Liver (tissue), 9 donors: ENCODE data around the gene SLC41A1. TPM values are rescaled to one million over a fixed set of nuclear protein-coding genes. Genes with fewer than 3 reads are reported as not detected.

Experiments
- DNase-seq: peaks from one replicate; pipeline ENCODE4 v3.0.0-alpha.2; 2017; ENCODE audit warnings: low spot score
- H3K27ac ChIP-seq, 2 donors: one replicate each; pipeline ENCODE4 v1.7.0; 2013; ENCODE audit warnings: inconsistent platforms in 2 of 2, low read length in 2 of 2, control low read depth in 1 of 2, low read depth in 1 of 2, mild to moderate bottlenecking in 1 of 2
- H3K27me3 ChIP-seq, 4 donors: one replicate each; pipeline versions ENCODE4 v1.6.1 to v1.7.0; 2013; ENCODE audit warnings: low read length in 3 of 4, inconsistent platforms in 1 of 4, mild to moderate bottlenecking in 1 of 4, moderate library complexity in 1 of 4; ENCODE audit not compliant: control insufficient read depth in 4 of 4, insufficient read depth in 4 of 4
- H3K36me3 ChIP-seq, 4 donors: one replicate each; pipeline versions ENCODE4 v1.6.1 to v1.7.0; 2013; ENCODE audit warnings: low read length in 3 of 4, mild to moderate bottlenecking in 3 of 4, low read depth in 1 of 4, moderate library complexity in 1 of 4; ENCODE audit not compliant: control insufficient read depth in 4 of 4, insufficient read depth in 3 of 4
- H3K4me1 ChIP-seq, 4 donors: one replicate each; pipeline versions ENCODE4 v1.6.1 to v1.7.0; 2013; ENCODE audit warnings: low read length in 3 of 4, mild to moderate bottlenecking in 3 of 4, moderate library complexity in 1 of 4; ENCODE audit not compliant: control insufficient read depth in 4 of 4, insufficient read depth in 4 of 4
- H3K4me3 ChIP-seq, 3 donors: one replicate each; pipeline versions ENCODE4 v1.6.1 to v1.7.0; 2013; ENCODE audit warnings: low read length in 3 of 3, control low read depth in 1 of 3, low read depth in 1 of 3, mild to moderate bottlenecking in 1 of 3
- H3K9ac ChIP-seq, 2 donors: one replicate each; pipeline ENCODE4 v1.7.0; 2013; ENCODE audit warnings: low read length in 2 of 2, mild to moderate bottlenecking in 2 of 2, moderate library complexity in 2 of 2, control low read depth in 1 of 2, low read depth in 1 of 2
- H3K9me3 ChIP-seq, 4 donors: one replicate each; pipeline versions ENCODE4 v1.6.1 to v1.7.0; 2013; ENCODE audit warnings: low read length in 3 of 4; ENCODE audit not compliant: control insufficient read depth in 4 of 4
- EGR1 ChIP-seq, 2 donors: IDR thresholded peaks; 2 replicates each; pipeline ENCODE4 v1.6.1; 2016 to 2018; ENCODE audit warnings: antibody characterized with exemption in 2 of 2, low read depth in 2 of 2
- FOXA1 ChIP-seq: IDR thresholded peaks from 2 replicates; pipeline ENCODE4 v1.6.1; 2016; ENCODE audit warnings: antibody characterized with exemption
- FOXA2 ChIP-seq: IDR thresholded peaks from 2 replicates; pipeline ENCODE4 v1.6.1; 2016; ENCODE audit warnings: antibody characterized with exemption
- GABPA ChIP-seq, 2 donors: IDR thresholded peaks in 1 of 2; conservative IDR thresholded peaks in 1 of 2; 2 replicates each; pipeline ENCODE4 v1.6.1; 2016; ENCODE audit warnings: antibody characterized with exemption in 2 of 2, mild to moderate bottlenecking in 1 of 2, moderate library complexity in 1 of 2
- HNF4A ChIP-seq, 2 donors: conservative IDR thresholded peaks; 2 replicates each; pipeline ENCODE4 v1.6.1; 2016; ENCODE audit warnings: antibody characterized with exemption in 2 of 2, mild to moderate bottlenecking in 2 of 2
- HNF4G ChIP-seq: IDR thresholded peaks from 2 replicates; pipeline ENCODE4 v1.6.1; 2016; ENCODE audit warnings: antibody characterized with exemption
- JUND ChIP-seq, 2 donors: IDR thresholded peaks; 2 replicates each; pipeline ENCODE4 v1.6.1; 2016; ENCODE audit warnings: antibody characterized with exemption in 2 of 2
- NR2F2 ChIP-seq: IDR thresholded peaks from 2 replicates; pipeline ENCODE4 v1.6.1; 2016; ENCODE audit warnings: antibody characterized with exemption
- RAD21 ChIP-seq, 2 donors: IDR thresholded peaks; 2 replicates each; pipeline ENCODE4 v1.6.1; 2016; ENCODE audit warnings: antibody characterized with exemption in 2 of 2, mild to moderate bottlenecking in 2 of 2
- RXRA ChIP-seq, 2 donors: IDR thresholded peaks; 2 replicates each; pipeline ENCODE4 v1.6.1; 2017 to 2018; ENCODE audit warnings: antibody characterized with exemption in 2 of 2, mild to moderate bottlenecking in 1 of 2
- SP1 ChIP-seq: IDR thresholded peaks from 2 replicates; pipeline ENCODE4 v1.6.1; 2018; ENCODE audit warnings: antibody characterized with exemption, mild to moderate bottlenecking
- TAF1 ChIP-seq: conservative IDR thresholded peaks from 2 replicates; pipeline ENCODE4 v1.6.1; 2016; ENCODE audit warnings: antibody characterized with exemption, mild to moderate bottlenecking
- YY1 ChIP-seq: IDR thresholded peaks from 2 replicates; pipeline ENCODE4 v1.6.1; 2016; ENCODE audit warnings: antibody characterized with exemption, mild to moderate bottlenecking
- WGBS: extraction: QIAGEN DNeasy Blood & Tissue Kit; methylation state at CpG from one replicate; pipeline ENCODE4 v1.1.7; 2013; 5-methylcytosine and 5-hydroxymethylcytosine counted together
- polyA plus RNA-seq, 2 donors: library from polyadenylated mRNA; stranded (reverse) in 1 of 2; unstranded in 1 of 2; fragments of 200-250 nt in 1 of 2; fragments of >200 nt in 1 of 2; fragmentation: Nextera tagmentation in 1 of 2; extraction: Ambion mirVana in 1 of 2; gene quantifications; one replicate each; pipeline versions ENCODE4 v1.2.1 to v1.2.3, GENCODE V29; 2013 to 2015
- total RNA-seq, 2 donors: library from RNA; depleted of rRNA; stranded (reverse); fragments of >200 nt; gene quantifications; one replicate each; pipeline ENCODE4 v1.2.3, GENCODE V29; 2014
- TF ChIP-seq, protein P1 (sequence below): fragments of 150-350 bp; IDR thresholded peaks from 2 replicates; pipeline ENCODE4 v1.5.1; 2017; ENCODE audit warnings: improper control_type of control experiment, low read depth, low read length; ENCODE audit not compliant: missing input control
- TF ChIP-seq, protein P2 (sequence below): IDR thresholded peaks from 2 replicates; pipeline ENCODE4 v1.6.1; 2016; ENCODE audit warnings: antibody characterized with exemption
- TF ChIP-seq, protein P3 (sequence below): IDR thresholded peaks from 2 replicates; pipeline ENCODE4 v1.6.1; 2016; ENCODE audit warnings: antibody characterized with exemption
- TF ChIP-seq, protein P4 (sequence below): IDR thresholded peaks from 2 replicates; pipeline ENCODE4 v1.6.1; 2016; ENCODE audit warnings: antibody characterized with exemption, mild to moderate bottlenecking
- TF ChIP-seq, protein P5 (sequence below): IDR thresholded peaks from 2 replicates; pipeline ENCODE4 v1.6.1; 2016; ENCODE audit warnings: antibody characterized with exemption
- donor health status: healthy.
- donor health status: healthy.
- donor health status: healthy.
- donor health status: healthy.
- donor health status: healthy.

Gene SLC41A1
- total and polyA plus RNA-seq, 4 donors: 2.6 to 9.1 (median 4.1) TPM

DNA sequence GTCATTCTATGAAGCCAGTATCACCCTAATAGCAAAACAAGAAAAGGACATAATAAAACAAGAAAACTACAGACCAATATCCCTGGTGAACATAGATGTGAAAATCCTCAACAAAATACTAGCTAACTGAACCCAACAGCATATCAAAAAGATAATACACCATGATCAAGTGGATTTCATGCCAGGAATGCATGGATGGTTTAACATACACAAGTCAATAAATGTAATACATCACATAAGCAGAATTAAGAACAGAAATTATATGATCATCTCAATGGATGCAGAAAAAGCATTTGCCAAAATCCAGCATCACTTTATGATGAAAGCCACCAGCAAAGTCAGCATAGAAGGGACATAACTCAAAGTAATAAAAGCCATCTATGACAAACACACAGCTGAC is 43.4 kb upstream of the SLC41A1 start (continued):
- TF ChIP-seq, protein P1, sequence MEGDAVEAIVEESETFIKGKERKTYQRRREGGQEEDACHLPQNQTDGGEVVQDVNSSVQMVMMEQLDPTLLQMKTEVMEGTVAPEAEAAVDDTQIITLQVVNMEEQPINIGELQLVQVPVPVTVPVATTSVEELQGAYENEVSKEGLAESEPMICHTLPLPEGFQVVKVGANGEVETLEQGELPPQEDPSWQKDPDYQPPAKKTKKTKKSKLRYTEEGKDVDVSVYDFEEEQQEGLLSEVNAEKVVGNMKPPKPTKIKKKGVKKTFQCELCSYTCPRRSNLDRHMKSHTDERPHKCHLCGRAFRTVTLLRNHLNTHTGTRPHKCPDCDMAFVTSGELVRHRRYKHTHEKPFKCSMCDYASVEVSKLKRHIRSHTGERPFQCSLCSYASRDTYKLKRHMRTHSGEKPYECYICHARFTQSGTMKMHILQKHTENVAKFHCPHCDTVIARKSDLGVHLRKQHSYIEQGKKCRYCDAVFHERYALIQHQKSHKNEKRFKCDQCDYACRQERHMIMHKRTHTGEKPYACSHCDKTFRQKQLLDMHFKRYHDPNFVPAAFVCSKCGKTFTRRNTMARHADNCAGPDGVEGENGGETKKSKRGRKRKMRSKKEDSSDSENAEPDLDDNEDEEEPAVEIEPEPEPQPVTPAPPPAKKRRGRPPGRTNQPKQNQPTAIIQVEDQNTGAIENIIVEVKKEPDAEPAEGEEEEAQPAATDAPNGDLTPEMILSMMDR: no peak
- TF ChIP-seq, protein P2, sequence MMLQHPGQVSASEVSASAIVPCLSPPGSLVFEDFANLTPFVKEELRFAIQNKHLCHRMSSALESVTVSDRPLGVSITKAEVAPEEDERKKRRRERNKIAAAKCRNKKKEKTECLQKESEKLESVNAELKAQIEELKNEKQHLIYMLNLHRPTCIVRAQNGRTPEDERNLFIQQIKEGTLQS: no peak
- TF ChIP-seq FOXA2 (no peak), RXRA (IDR thresholded peaks at IDR 0.05) (no peak)

DNA sequence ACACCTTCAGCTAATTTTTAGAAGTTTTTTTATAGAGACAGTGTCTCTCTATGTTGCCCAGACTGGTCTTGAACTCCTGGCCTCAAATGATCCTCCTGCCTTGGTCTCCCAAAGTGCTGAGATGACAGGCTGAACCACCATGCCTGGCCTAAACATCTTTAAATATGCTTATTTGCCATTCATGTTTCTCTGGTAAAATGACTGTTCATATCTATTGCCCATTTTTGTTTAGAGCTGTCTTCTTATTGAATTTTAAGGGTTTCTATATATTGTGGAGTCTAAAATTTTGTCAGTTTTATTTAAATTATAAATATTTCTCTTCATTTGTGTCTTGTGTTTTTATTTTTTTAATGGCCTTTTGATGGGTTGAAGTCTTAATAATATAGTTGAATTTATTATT is 40.0 kb upstream of the SLC41A1 start:
- H3K36me3 ChIP-seq: no peaks in the 10 kb centered on the region
- TF ChIP-seq, protein P3, sequence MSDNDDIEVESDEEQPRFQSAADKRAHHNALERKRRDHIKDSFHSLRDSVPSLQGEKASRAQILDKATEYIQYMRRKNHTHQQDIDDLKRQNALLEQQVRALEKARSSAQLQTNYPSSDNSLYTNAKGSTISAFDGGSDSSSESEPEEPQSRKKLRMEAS: no peak
- TF ChIP-seq HNF4G (no peak), JUND (IDR thresholded peaks at IDR 0.05) (no peak), NR2F2 (no peak), HNF4A (conservative IDR thresholded peaks at IDR 0.05) (no peak), SP1 (no peak), RXRA (IDR thresholded peaks at IDR 0.05) (no peak), TAF1 (no peak), FOXA2 (no peak), EGR1 (IDR thresholded peaks at IDR 0.05; ENCODE audit: low read depth in 2 of 2) (no peak)
- TF ChIP-seq, protein P2: no peak
- H3K27ac ChIP-seq: no peak overlapping the region
- peaks cover 0 to 2% (median 0%) of the 10 kb centered on the region in 4 donors for H3K4me1 ChIP-seq
- no peak overlapping the region for H3K4me3 ChIP-seq
- H3K27me3 ChIP-seq: no peaks in the 10 kb centered on the region
- no peaks in the 10 kb centered on the region for H3K9me3 ChIP-seq
- no peak overlapping the region for H3K9ac ChIP-seq
- no peak for DNase-seq

DNA sequence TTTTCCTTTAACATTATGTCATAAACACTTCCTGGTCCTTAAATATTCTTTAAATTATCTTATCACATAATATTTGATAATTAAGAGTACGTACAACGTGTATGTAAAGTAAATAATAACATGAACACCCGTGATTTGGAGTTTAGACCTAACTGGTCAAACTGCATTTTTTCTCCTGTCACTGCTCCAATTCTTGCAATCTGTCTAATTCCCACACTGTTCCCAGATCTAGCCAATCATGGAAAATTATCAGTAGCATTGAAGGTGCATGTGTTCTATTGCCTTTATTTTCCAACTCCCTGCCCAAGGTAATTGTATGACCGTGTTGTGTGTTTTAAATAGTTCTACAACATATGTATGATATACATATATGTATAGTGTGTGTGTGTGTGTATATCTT is 39.0 kb upstream of the SLC41A1 start:
- WGBS: 44% methylated on average over 4 of the region's 4 CpGs
- no peak overlapping the region for H3K9ac ChIP-seq
- DNase-seq: no peak

More for the DNA sequence above, 39.0 kb upstream of the SLC41A1 start:
- H3K9me3 ChIP-seq: no peaks in the 10 kb centered on the region
- TF ChIP-seq TAF1 (no peak), RAD21 (IDR thresholded peaks at IDR 0.05) (no peak), JUND (IDR thresholded peaks at IDR 0.05) (no peak), NR2F2 (no peak), EGR1 (IDR thresholded peaks at IDR 0.05; ENCODE audit: low read depth in 2 of 2) (no peak), FOXA2 (no peak), SP1 (no peak), RXRA (IDR thresholded peaks at IDR 0.05) (no peak), FOXA1 (no peak), GABPA (IDR thresholded peaks at IDR 0.05 in 1 of 2, conservative IDR thresholded peaks at IDR 0.05 in 1 of 2) (no peak), YY1 (no peak), HNF4G (no peak), HNF4A (conservative IDR thresholded peaks at IDR 0.05) (no peak)
- TF ChIP-seq, protein P4, sequence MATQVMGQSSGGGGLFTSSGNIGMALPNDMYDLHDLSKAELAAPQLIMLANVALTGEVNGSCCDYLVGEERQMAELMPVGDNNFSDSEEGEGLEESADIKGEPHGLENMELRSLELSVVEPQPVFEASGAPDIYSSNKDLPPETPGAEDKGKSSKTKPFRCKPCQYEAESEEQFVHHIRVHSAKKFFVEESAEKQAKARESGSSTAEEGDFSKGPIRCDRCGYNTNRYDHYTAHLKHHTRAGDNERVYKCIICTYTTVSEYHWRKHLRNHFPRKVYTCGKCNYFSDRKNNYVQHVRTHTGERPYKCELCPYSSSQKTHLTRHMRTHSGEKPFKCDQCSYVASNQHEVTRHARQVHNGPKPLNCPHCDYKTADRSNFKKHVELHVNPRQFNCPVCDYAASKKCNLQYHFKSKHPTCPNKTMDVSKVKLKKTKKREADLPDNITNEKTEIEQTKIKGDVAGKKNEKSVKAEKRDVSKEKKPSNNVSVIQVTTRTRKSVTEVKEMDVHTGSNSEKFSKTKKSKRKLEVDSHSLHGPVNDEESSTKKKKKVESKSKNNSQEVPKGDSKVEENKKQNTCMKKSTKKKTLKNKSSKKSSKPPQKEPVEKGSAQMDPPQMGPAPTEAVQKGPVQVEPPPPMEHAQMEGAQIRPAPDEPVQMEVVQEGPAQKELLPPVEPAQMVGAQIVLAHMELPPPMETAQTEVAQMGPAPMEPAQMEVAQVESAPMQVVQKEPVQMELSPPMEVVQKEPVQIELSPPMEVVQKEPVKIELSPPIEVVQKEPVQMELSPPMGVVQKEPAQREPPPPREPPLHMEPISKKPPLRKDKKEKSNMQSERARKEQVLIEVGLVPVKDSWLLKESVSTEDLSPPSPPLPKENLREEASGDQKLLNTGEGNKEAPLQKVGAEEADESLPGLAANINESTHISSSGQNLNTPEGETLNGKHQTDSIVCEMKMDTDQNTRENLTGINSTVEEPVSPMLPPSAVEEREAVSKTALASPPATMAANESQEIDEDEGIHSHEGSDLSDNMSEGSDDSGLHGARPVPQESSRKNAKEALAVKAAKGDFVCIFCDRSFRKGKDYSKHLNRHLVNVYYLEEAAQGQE: no peak
- TF ChIP-seq, protein P1: no peak
- TF ChIP-seq, protein P5, sequence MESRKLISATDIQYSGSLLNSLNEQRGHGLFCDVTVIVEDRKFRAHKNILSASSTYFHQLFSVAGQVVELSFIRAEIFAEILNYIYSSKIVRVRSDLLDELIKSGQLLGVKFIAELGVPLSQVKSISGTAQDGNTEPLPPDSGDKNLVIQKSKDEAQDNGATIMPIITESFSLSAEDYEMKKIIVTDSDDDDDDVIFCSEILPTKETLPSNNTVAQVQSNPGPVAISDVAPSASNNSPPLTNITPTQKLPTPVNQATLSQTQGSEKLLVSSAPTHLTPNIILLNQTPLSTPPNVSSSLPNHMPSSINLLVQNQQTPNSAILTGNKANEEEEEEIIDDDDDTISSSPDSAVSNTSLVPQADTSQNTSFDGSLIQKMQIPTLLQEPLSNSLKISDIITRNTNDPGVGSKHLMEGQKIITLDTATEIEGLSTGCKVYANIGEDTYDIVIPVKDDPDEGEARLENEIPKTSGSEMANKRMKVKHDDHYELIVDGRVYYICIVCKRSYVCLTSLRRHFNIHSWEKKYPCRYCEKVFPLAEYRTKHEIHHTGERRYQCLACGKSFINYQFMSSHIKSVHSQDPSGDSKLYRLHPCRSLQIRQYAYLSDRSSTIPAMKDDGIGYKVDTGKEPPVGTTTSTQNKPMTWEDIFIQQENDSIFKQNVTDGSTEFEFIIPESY: no peak
- TF ChIP-seq, protein P2: no peak
- TF ChIP-seq, protein P3: no peak
- H3K4me3 ChIP-seq: no peak overlapping the region
- H3K36me3 ChIP-seq: no peaks in the 10 kb centered on the region
- H3K4me1 ChIP-seq: peaks cover 0 to 2% (median 0%) of the 10 kb centered on the region in 4 donors
- H3K27ac ChIP-seq: no peak overlapping the region
- H3K27me3 ChIP-seq: no peaks in the 10 kb centered on the region
